ENCODE results near the gene POLQ. TPM values are rescaled to one million over a fixed set of nuclear protein-coding genes. Genes with fewer than 3 reads are reported as not detected.
"Not testable (repeated sequence)": the region's sequence is repeated elsewhere in the genome, so short reads cannot be mapped to it uniquely, and the experiment has no call there.

POLQ gene
- total RNA-seq (2021; fragmentation: NEBNext Ultra II Directional; extraction: Animal tissue kit (Norgen Biotek cat#: 25700)): 1 to 10 TPM; 3.3 to 7.7 (median 7.0) TPM
- long read RNA-seq, partial matches to known transcripts: 3 of 5 reads
- long read RNA-seq, other reads (novel, unspliced or antisense): 2 of 5 reads

GRCh38 chr3:121545574-121546455, at the start of gene POLQ:
Gene POLQ, minus strand, starts transcription at chr3:121545988. Its CDS starts 111 bp downstream, at chr3:121545877.
- H3K27me3 Mint-ChIP-seq (ENCODE audit: insufficient read depth): peaks cover 3% of the 10 kb centered on the region; the same call in 1 of the 2 replicates
- H3K4me1 Mint-ChIP-seq (ENCODE audit: low read depth): peaks cover 29% of the 10 kb centered on the region
- TF ChIP-seq, protein P1, sequence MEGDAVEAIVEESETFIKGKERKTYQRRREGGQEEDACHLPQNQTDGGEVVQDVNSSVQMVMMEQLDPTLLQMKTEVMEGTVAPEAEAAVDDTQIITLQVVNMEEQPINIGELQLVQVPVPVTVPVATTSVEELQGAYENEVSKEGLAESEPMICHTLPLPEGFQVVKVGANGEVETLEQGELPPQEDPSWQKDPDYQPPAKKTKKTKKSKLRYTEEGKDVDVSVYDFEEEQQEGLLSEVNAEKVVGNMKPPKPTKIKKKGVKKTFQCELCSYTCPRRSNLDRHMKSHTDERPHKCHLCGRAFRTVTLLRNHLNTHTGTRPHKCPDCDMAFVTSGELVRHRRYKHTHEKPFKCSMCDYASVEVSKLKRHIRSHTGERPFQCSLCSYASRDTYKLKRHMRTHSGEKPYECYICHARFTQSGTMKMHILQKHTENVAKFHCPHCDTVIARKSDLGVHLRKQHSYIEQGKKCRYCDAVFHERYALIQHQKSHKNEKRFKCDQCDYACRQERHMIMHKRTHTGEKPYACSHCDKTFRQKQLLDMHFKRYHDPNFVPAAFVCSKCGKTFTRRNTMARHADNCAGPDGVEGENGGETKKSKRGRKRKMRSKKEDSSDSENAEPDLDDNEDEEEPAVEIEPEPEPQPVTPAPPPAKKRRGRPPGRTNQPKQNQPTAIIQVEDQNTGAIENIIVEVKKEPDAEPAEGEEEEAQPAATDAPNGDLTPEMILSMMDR (IDR thresholded peaks at IDR 0.05): no peak
- no peaks in the 10 kb centered on the region for H3K9me3 Mint-ChIP-seq
- peak within 1 kb of the TSS; percentile 96 for H3K27ac Mint-ChIP-seq
- H3K4me3 Mint-ChIP-seq: peak within 1 kb of the TSS; percentile 99
- peak; percentile 93 for DNase-seq
- 0 out of 2 replicates have a peak, but pooled peaks cover 6% of the 10 kb centered on the region for H3K36me3 Mint-ChIP-seq (ENCODE audit: low read depth)

DNA sequence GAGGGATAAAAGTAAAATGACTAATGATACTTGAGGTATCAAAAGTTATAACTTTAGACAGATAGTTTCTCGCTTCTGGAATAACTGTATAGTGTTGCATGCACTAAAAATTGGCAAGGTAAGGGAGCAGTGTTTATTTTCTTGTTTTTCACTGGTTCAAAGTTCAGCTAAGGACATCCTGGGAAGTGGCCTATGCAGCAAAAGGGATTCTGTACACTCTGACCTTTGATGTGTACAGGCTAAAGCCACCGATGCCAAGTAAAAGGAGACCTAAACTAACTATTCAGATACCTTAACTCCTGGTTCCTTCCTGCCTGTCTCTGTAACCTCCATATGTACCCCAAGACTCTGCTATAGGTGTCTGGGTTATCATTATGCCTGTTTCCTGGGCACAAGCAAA, 49.1 kb upstream of the POLQ start:
- Mint-ChIP-seq H3K36me3 (ENCODE audit: low read depth) (no peaks in the 10 kb centered on the region), H3K4me3 (no peak overlapping the region), H3K27me3 (ENCODE audit: insufficient read depth) (peaks cover 7% of the 10 kb centered on the region), H3K9me3 (no peaks in the 10 kb centered on the region), H3K4me1 (ENCODE audit: low read depth) (no peaks in the 10 kb centered on the region), H3K27ac (no peak overlapping the region)
- TF ChIP-seq, protein P1 (IDR thresholded peaks at IDR 0.05): no peak
- no peak for DNase-seq

GRCh38 chr3:121593806-121594205, 48.0 kb upstream of the POLQ start:
- not testable (repeated sequence) for H3K27ac Mint-ChIP-seq; DNase-seq; H3K9me3 Mint-ChIP-seq; H3K4me3 Mint-ChIP-seq; H3K4me1 Mint-ChIP-seq (ENCODE audit: low read depth); H3K27me3 Mint-ChIP-seq (ENCODE audit: insufficient read depth); H3K36me3 Mint-ChIP-seq (ENCODE audit: low read depth)

DNA sequence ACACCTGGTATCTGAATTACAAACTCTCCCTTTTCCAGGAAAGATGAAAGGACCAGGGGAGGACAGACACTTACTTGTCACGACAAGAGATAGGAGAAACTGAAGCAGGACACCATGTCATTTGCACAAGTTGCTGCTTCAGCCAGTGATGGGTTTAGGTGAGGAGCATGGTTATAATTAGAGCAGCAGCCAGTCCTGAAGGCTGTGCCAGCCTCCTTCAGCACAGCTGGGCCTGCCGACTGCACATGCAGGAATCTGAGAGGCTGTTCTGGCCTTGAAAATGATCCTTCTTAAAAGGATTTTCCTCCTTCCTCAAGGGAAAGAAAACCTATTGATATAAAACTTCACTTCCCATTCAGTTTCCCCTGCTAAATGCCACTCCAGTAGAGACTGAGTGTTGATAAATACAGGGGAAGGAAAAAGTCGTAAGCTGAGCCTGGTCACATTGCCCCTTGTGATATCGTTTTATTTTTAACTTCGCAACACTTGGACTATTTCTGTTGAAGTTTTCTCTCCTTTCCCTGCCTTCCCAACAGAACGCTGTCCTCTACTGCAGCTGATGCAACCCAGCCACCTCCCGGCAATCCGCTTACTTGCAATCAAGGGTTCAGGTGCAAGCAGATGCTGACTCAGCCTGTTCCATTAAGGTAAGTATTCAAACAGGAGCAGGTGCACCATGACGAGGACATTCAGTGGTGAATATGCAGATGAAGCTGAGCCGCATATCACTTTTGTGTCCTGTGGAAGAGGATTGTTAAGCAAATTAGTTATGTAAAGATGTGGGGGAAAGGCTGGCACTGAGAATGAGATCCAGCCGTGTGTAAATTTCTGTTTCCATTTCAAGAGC, 47.3 kb upstream of the POLQ start, which contains the start of gene FBXO40:
Gene FBXO40 (plus strand): TSS at position 524 of the 847 bp plus-strand sequence. CDS start 27,197 bp downstream, outside the sequence.
- Mint-ChIP-seq H3K27me3 (ENCODE audit: insufficient read depth) (peaks cover 7% of the 10 kb centered on the region), H3K4me3 (no peak within 1 kb of the TSS), H3K9me3 (no peaks in the 10 kb centered on the region), H3K4me1 (ENCODE audit: low read depth) (no peaks in the 10 kb centered on the region), H3K36me3 (ENCODE audit: low read depth) (no peaks in the 10 kb centered on the region), H3K27ac (no peak within 1 kb of the TSS)
- no peak for DNase-seq
- TF ChIP-seq, protein P1 (IDR thresholded peaks at IDR 0.05): no peak

- TF ChIP-seq, protein P1 (IDR thresholded peaks at IDR 0.05): no peak
- no peaks in the 10 kb centered on the region for H3K4me1 Mint-ChIP-seq (ENCODE audit: low read depth)
- no peak overlapping the region for H3K4me3 Mint-ChIP-seq
- no peak overlapping the region for H3K27ac Mint-ChIP-seq
- DNase-seq: no peak
- no peaks in the 10 kb centered on the region for H3K9me3 Mint-ChIP-seq
- peaks cover 26% of the 10 kb centered on the region for H3K27me3 Mint-ChIP-seq (ENCODE audit: insufficient read depth)
- no peaks in the 10 kb centered on the region for H3K36me3 Mint-ChIP-seq (ENCODE audit: low read depth)
Observed at GRCh38 chr3:121584418-121584817, 38.6 kb upstream of the POLQ start.

Measured in HFFc6 (cell line).